ENCODE results near the gene P2RY2. TPM values are rescaled to one million over a fixed set of nuclear protein-coding genes. Genes with fewer than 3 reads are reported as not detected.

Gene P2RY2
- total and polyA plus RNA-seq, 9 of the 15 experiments (the other 6 are each of a cell fraction or from before 2014, with no cell fraction given) = not detected

DNA sequence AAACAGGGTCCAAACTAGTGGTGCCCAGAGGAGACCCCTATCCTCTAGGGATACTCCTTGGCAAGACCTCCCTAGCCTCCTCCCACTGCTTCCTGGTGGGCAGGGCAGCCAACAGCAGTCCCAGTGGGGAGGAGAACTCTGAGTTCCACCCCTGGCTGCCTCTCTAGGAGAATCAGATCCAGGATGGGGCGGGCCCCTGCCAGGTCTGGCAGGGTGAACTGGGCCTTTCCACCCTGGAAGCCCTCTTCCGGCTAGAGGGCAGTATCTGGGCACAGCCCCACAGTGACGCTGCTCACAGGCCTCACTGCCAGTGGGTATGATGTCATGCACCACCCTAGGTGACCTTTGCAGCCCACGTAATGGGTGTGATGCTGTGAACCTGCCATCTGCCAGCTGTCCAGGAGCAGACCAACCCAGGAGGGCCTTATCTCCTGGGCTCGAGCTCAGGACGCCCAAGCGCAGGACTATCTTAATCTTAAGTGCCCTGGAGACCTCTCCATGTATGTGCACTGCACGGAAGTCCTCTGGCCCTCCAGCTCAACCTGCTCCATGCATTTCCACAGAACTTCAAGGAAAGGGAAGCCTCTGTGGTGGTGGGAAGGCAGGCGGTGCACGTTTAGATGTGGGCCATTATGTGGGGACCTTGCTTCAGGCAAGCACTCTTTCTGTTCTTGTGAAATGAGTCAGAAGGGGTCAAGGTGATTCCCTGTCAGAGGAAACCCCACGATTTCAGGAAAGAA is 44.2 kb upstream of the P2RY2 start:
- H3K27ac ChIP-seq (ENCODE audit: extremely low read depth, low read depth, low read length) = no peak overlapping the region
- no TSS peak for BruUV-seq (replicated peaks)
- FAIRE-seq (no peak), DNase-seq (ENCODE audit: extremely low read depth in 1 of 4, low spot score in 3 of 4) (no peak), ATAC-seq (no peak)
- CTCF ChIA-PET (ENCODE audit: low intra/inter-chr PET ratio) = no interaction called here
- intact Hi-C loops (cut with micrococcal nuclease) = loop anchor here (5.0 kb wide), 1 partner anchor 447 kb away; no protein-coding TSS in a partner anchor
- no peaks in the 10 kb centered on the region for H3K79me2 ChIP-seq (ENCODE audit: control insufficient read depth, insufficient read depth, low read length)
- no peaks in the 10 kb centered on the region for H4K20me1 ChIP-seq (replicated peaks; ENCODE audit: control insufficient read depth, insufficient read depth, low read length)
- H2AFZ ChIP-seq (ENCODE audit: low read depth, low read length) = no peak overlapping the region
- H3K36me3 ChIP-seq (ENCODE audit: control insufficient read depth, insufficient read depth, low read length) = no peaks in the 10 kb centered on the region
- in situ Hi-C loops (cut with MboI) = no loop called here
- no peak overlapping the region for H3K4me3 ChIP-seq
- H3K4me1 ChIP-seq (replicated peaks in 1 of 2; ENCODE audit: control insufficient read depth in 2 of 2, insufficient read depth in 2 of 2, low read length in 2 of 2) = peaks cover 4 to 5% of the 10 kb centered on the region in 2 experiments; a peak in 1 of 5 replicates
- H3K9me1 ChIP-seq (ENCODE audit: control insufficient read depth, insufficient read depth, low read length) = no peaks in the 10 kb centered on the region
- H3K9me3 ChIP-seq (replicated peaks; ENCODE audit: control insufficient read depth, insufficient read depth, low read depth, low read length) = no peaks in the 10 kb centered on the region
- WGBS (ENCODE audit: insufficient coverage, low coverage, missing lambda C conversion rate) = 29% methylated on average over 11 of the region's 11 CpGs
- no peaks in the 10 kb centered on the region for H3K27me3 ChIP-seq (ENCODE audit: control insufficient read depth in 2 of 2, insufficient read depth in 2 of 2, low read length in 2 of 2)
- TF ChIP-seq ZNF408 (CRISPR knock-in tag; IDR thresholded peaks at IDR 0.05; ENCODE audit: low read depth) = no peak
- no peak for TF ChIP-seq ILK (tag; IDR thresholded peaks at IDR 0.05; ENCODE audit: borderline replicate concordance, low read depth)
- TF ChIP-seq KLF1 (tag; IDR thresholded peaks at IDR 0.05) = no peak
- TF ChIP-seq, protein P1, sequence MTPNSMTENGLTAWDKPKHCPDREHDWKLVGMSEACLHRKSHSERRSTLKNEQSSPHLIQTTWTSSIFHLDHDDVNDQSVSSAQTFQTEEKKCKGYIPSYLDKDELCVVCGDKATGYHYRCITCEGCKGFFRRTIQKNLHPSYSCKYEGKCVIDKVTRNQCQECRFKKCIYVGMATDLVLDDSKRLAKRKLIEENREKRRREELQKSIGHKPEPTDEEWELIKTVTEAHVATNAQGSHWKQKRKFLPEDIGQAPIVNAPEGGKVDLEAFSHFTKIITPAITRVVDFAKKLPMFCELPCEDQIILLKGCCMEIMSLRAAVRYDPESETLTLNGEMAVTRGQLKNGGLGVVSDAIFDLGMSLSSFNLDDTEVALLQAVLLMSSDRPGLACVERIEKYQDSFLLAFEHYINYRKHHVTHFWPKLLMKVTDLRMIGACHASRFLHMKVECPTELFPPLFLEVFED (CRISPR knock-in tag; conservative IDR thresholded peaks at IDR 0.05) = no peak
- no peak for TF ChIP-seq ZKSCAN3 (CRISPR knock-in tag; IDR thresholded peaks at IDR 0.05)
- TF ChIP-seq RBM22 (IDR thresholded peaks at IDR 0.05; ENCODE audit: low read depth, low read length, poor library complexity, severe bottlenecking) = no peak
- TF ChIP-seq NFATC3 (IDR thresholded peaks at IDR 0.05) = no peak
- TF ChIP-seq, protein P2, sequence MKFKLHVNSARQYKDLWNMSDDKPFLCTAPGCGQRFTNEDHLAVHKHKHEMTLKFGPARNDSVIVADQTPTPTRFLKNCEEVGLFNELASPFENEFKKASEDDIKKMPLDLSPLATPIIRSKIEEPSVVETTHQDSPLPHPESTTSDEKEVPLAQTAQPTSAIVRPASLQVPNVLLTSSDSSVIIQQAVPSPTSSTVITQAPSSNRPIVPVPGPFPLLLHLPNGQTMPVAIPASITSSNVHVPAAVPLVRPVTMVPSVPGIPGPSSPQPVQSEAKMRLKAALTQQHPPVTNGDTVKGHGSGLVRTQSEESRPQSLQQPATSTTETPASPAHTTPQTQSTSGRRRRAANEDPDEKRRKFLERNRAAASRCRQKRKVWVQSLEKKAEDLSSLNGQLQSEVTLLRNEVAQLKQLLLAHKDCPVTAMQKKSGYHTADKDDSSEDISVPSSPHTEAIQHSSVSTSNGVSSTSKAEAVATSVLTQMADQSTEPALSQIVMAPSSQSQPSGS (CRISPR knock-in tag; IDR thresholded peaks at IDR 0.05) = no peak
- no peak for TF ChIP-seq CCAR2 (IDR thresholded peaks at IDR 0.05; ENCODE audit: low read depth, low read length)
- no peak for TF ChIP-seq ZKSCAN8 (CRISPR knock-in tag; IDR thresholded peaks at IDR 0.05)
- no peak for TF ChIP-seq SMAD4 (CRISPR knock-in tag; conservative IDR thresholded peaks at IDR 0.05)
- TF ChIP-seq SUPT5H (IDR thresholded peaks at IDR 0.05) = no peak
- H3K4me2 ChIP-seq (ENCODE audit: insufficient read depth, low read length) = no peak overlapping the region
- H3K9ac ChIP-seq (ENCODE audit: insufficient read depth in 1 of 2, low read depth in 2 of 2, low read length in 2 of 2) = no peak overlapping the region
- POLR2A ChIA-PET = interaction anchor here (0.6 to 0.7 kb wide), 2 partner anchors 45 to 320 kb away, joined by 3 read pairs; no protein-coding TSS in a partner anchor

Data from K562 (cell line).